GM12864 (cell line): ENCODE measurements around the gene EPHA2.

Source experiments
- DNase-seq: peaks from one replicate; pipeline ENCODE4 v3.0.0-alpha.2; 2011; ENCODE audit warnings: low read depth
- H3K4me3 ChIP-seq: 2 replicates; pipeline ENCODE4 v1.5.1; 2011; ENCODE audit warnings: mild to moderate bottlenecking, low read depth, low read length, control low read depth
- TF ChIP-seq, protein P1 (sequence below): IDR thresholded peaks from 2 replicates; pipeline ENCODE4 v1.5.1; 2011; ENCODE audit warnings: low read depth, mild to moderate bottlenecking, moderate library complexity, low read length, control low read depth, inconsistent platforms; ENCODE audit errors: missing control alignments

The EPHA2 gene

DNA sequence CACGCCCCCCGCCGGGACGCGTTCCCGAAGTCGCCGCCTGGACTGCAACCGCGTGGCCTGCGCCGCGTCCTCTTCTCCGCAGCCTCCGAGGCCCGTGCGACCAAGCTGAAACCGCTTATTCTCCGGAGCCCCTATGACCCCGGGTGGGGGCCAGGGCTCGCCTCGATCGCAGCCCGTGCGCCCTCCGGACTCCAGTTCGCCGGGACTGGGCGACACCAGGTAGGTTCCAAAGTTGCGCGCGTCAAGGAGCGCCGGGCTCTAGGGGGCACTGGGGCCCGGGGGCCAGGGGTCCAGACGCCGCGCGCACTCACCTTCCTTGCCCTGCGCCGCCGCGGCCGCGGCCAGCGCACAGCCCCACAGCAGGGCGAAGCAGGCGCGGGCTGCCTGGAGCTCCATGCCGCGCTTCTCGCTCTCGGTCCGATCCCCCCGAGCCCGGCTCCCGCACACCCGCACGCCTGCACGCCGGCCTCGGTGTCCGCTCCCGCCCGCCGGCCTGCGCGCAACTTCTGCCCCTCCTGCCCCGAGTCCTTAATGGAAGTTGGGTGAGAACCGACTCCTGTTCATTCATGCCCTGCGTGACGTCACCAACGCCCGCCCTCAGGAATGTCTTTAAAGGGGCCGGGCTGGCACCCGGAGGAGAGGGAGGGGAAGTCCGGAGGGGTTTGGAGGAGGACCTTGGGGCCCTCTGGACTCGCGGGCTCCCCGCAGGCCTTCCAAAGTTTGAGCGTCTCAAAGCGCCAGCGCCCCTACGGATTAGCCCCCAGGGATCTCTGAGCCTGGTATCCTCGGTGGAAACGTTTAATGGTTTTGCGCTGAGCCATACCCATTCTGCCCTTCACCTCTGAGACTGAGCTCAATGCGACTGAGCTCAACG is at the start of gene EPHA2:
TSS of gene EPHA2 (minus strand) at position 533 of the 874 bp plus-strand sequence. CDS start at position 396, 137 bp downstream.
- peak within 1 kb of the TSS; percentile 23 for H3K4me3 ChIP-seq
- no peak for DNase-seq
- TF ChIP-seq, protein P1, sequence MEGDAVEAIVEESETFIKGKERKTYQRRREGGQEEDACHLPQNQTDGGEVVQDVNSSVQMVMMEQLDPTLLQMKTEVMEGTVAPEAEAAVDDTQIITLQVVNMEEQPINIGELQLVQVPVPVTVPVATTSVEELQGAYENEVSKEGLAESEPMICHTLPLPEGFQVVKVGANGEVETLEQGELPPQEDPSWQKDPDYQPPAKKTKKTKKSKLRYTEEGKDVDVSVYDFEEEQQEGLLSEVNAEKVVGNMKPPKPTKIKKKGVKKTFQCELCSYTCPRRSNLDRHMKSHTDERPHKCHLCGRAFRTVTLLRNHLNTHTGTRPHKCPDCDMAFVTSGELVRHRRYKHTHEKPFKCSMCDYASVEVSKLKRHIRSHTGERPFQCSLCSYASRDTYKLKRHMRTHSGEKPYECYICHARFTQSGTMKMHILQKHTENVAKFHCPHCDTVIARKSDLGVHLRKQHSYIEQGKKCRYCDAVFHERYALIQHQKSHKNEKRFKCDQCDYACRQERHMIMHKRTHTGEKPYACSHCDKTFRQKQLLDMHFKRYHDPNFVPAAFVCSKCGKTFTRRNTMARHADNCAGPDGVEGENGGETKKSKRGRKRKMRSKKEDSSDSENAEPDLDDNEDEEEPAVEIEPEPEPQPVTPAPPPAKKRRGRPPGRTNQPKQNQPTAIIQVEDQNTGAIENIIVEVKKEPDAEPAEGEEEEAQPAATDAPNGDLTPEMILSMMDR = no peak

DNA sequence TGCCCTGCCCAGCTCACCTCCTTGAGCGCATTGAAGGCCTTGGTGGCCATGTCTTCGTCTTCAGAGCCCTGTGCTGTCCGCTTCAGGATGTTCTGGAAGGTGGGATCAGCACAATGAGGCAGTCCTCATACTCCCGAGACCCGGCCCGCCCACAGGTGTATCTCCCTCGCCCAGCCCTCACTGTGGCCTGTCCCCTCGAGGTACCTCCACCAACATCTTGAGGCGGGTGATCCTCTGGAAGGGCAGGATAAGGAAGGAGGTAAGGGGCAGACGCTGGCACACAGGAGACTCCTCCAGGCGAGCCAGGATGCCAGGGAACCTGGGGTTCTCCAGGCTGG is 49.4 kb upstream of the EPHA2 start:
- no peak overlapping the region for H3K4me3 ChIP-seq
- DNase-seq = no peak
- TF ChIP-seq, protein P1 = no peak

DNA sequence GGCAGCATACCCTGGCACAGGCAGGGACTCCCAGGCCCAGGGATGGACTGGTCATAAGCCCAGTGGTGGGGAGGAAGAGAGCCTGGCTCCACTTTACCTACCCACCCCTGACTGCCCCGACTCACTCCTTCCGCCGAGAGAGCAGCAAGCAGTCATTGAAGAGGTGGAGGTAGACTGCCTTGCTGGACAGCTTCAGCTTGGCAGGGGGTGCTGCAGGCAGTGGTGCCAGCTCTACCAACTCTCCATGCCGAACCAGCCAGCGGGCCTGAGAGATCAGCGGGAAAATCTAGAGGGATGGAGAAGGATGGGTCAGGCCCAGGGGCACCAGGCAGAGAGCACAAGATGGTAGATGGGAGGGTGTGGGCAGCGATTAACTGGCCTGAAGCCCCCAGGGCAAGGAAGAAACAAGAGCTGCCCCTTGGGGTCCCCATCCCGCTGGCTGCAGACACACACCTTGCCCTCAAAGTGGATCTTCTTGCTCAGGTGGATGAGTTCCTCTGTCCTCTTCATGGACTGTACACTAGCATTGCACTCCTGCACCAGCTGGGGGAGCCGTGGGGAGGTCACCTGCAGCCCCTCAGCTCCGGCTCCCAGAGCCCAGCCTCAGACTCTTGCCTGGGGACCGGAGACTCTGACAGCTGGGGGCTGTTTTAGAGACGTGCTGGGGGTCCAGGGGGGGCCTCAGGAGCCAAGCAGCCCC is 48.9 kb upstream of the EPHA2 start:
- TF ChIP-seq, protein P1 = peak; percentile 29
- DNase-seq = no peak
- no peak overlapping the region for H3K4me3 ChIP-seq

DNA sequence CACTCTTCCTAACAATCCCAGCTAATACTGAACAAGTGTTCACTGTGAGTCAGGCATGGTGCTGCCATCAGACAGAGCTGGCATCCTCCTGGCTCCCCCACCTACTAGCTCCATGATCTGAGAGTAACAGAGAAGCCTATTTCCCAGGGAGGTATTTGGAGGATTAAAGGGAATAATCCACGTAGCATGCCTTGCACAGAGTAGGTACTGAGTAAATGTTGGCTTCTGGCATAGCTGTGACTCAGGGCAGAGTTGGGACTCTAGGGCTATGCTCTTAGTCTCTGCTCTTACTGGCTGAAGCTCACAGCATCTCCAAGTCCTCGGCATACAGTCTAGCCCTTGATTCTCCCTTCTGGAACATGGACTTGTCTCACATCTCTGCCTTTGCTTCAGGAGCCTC is 48.3 kb upstream of the EPHA2 start:
- no peak overlapping the region for H3K4me3 ChIP-seq
- TF ChIP-seq, protein P1 = no peak
- no peak for DNase-seq

DNA sequence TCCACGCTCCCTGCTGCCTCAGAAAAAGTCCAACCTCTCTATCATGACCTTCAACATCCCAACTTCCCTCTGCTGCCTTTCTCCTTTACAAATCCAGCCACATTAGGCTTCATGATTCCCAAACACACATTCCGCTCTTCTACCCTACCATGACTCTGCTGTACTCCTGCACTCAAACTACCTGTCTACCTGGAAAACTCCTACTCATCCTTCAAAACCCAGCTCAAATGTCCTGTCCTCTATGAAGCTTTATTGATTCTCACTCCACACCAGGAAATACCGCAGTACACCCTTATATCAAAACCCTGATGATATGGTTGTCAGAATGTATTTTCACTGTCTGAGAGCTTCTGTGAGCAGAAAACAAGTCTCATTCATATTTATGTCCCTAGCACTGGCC is 47.7 kb upstream of the EPHA2 start:
- no peak overlapping the region for H3K4me3 ChIP-seq
- DNase-seq = no peak
- TF ChIP-seq, protein P1 = no peak

DNA sequence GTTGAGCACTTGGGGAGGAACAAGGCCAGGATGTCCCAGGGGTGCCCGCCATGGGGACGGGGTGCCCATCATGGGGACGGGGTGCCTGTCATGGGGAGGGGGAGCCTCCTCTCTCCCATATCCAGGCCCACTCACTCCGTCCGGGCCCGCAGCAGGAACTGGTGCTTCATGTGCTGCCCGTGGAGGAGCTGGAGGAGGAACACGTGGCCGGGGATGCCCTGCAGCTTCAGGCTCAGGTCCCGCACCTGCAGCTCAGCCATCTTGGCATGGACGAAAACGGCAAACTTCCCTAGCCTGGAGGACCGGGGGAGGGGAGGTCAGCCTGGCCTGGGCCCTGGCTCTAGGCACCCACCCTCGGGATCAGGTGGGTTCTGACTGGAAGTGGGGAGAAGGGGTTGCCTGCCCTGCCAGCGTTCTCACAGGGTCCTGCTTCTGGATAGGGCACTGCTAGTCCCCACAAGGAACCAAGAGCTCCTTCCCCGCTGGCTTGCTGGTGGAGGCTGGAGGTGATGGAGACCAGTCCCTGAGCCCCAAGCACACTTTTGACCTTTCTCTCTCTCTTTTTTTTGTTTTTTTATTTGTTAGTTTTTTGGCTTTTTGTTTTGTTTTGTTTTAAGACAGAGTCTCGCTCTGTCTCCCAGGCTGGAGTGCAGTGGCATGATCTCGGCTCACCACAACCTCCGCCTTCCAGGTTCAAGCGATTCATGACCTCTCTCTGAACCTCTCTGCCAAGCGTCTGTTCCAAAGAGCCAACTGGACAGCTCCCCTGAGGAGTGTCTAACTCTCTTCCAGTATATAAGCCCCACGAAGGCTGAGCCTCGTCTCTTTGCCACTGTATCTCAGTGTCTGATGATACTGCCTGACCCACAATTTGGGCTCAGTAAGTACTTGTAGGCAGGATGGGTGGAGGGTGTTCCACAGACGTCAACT is 46.7 kb upstream of the EPHA2 start:
- no peak overlapping the region for H3K4me3 ChIP-seq
- TF ChIP-seq, protein P1 = no peak
- DNase-seq = no peak
